Natural killer cell treated with Interleukin-12 subunit alpha and Interleukin-12 subunit beta and Interleukin-15 and Interleukin-18, amount 100 ng/mL, for 72 hours (primary cell): ENCODE data around the gene PIK3CD. TPM values are rescaled to one million over a fixed set of nuclear protein-coding genes. Genes with fewer than 3 reads are reported as not detected.
"Not testable (repeated sequence)": the region's sequence is repeated elsewhere in the genome, so short reads cannot be mapped to it uniquely, and the experiment has no call there.

Source experiments
- ATAC-seq, 2 donors: fragments of 150-1000 bp; cut with Tn5 transposase in 1 of 2; sonication (Bioruptor Pico), chemical (Tn5 transposase) in 1 of 2; 2 replicates each; pipeline ENCODE4 v1.10.0; 2021
- DNase-seq: peaks from one replicate; pipeline ENCODE4 v3.0.0; 2022; ENCODE audit warnings: low spot score
- H3K27ac Mint-ChIP-seq, 2 donors: 1 replicate in 1 of 2; 2 replicates in 1 of 2; pipeline ENCODE4 v1.8.0; 2022; ENCODE audit warnings: mixed read lengths in 2 of 2, mild to moderate bottlenecking in 1 of 2, moderate library complexity in 1 of 2
- H3K27me3 Mint-ChIP-seq, 2 donors: 1 replicate in 1 of 2; 2 replicates in 1 of 2; pipeline ENCODE4 v1.8.0; 2022; ENCODE audit warnings: mixed read lengths in 2 of 2
- H3K36me3 Mint-ChIP-seq: one replicate; pipeline ENCODE4 v1.8.0; 2022; ENCODE audit warnings: mixed read lengths
- H3K4me1 Mint-ChIP-seq, 2 donors: 1 replicate in 1 of 2; 2 replicates in 1 of 2; pipeline ENCODE4 v1.8.0; 2022; ENCODE audit warnings: low read depth in 2 of 2, mixed read lengths in 2 of 2, mild to moderate bottlenecking in 1 of 2
- H3K4me3 Mint-ChIP-seq: one replicate; pipeline ENCODE4 v1.8.0; 2022; ENCODE audit warnings: mixed read lengths
- H3K9me3 Mint-ChIP-seq: 2 replicates; pipeline ENCODE4 v1.8.0; 2022; ENCODE audit warnings: mixed read lengths
- total RNA-seq, 2 donors: library from RNA; stranded (reverse); gene quantifications; one replicate each; pipeline ENCODE4 v1.2.3, GENCODE V29; 2022

The PIK3CD gene
- total RNA-seq, 2 donors from 2014 or later, result 273 to 444 TPM

GRCh38 chr1:9612162-9612845, 39.2 kb upstream of the PIK3CD start:
- ATAC-seq, result no peak

GRCh38 chr1:9612871-9613624, 38.5 kb upstream of the PIK3CD start:
- H3K27ac Mint-ChIP-seq, result no peak overlapping the region
- H3K36me3 Mint-ChIP-seq, result no peaks in the 10 kb centered on the region
- no peak for ATAC-seq
- H3K9me3 Mint-ChIP-seq, result no peaks in the 10 kb centered on the region
- H3K4me3 Mint-ChIP-seq, result no peak overlapping the region
- no peaks in the 10 kb centered on the region for H3K4me1 Mint-ChIP-seq
- H3K27me3 Mint-ChIP-seq, result no peaks in the 10 kb centered on the region
- no peak for DNase-seq

More at GRCh38 chr1:9612162-9612845, 39.2 kb upstream of the PIK3CD start:
- Mint-ChIP-seq H3K27me3 (no peaks in the 10 kb centered on the region), H3K4me1 (no peaks in the 10 kb centered on the region), H3K27ac (no peak overlapping the region), H3K9me3 (no peaks in the 10 kb centered on the region), H3K4me3 (no peak overlapping the region), H3K36me3 (no peaks in the 10 kb centered on the region)
- no peak for DNase-seq

GRCh38 chr1:9613625-9614299, 37.8 kb upstream of the PIK3CD start:
- Mint-ChIP-seq H3K27me3 (peaks cover 0 to under 1% of the 10 kb centered on the region in 2 donors), H3K9me3 (no peaks in the 10 kb centered on the region), H3K4me3 (no peak overlapping the region), H3K27ac (no peak overlapping the region), H3K4me1 (no peaks in the 10 kb centered on the region), H3K36me3 (no peaks in the 10 kb centered on the region)
- ATAC-seq, result no peak
- no peak for DNase-seq

GRCh38 chr1:9615316-9616063, 36.0 kb upstream of the PIK3CD start:
- no peaks in the 10 kb centered on the region for H3K36me3 Mint-ChIP-seq

GRCh38 chr1:9618909-9619679, 32.4 kb upstream of the PIK3CD start:
- H3K4me1 Mint-ChIP-seq, result no peaks in the 10 kb centered on the region
- no peak for ATAC-seq
- DNase-seq, result no peak
- H3K36me3 Mint-ChIP-seq, result no peaks in the 10 kb centered on the region
- no peaks in the 10 kb centered on the region for H3K9me3 Mint-ChIP-seq
- H3K27me3 Mint-ChIP-seq, result peaks cover 4 to 6% of the 10 kb centered on the region in 2 donors
- no peak overlapping the region for H3K27ac Mint-ChIP-seq
- no peak overlapping the region for H3K4me3 Mint-ChIP-seq

More at GRCh38 chr1:9615316-9616063, 36.0 kb upstream of the PIK3CD start:
- no peak overlapping the region for H3K27ac Mint-ChIP-seq
- ATAC-seq, result peak in 1 of 2 donors; percentile 66
- no peak overlapping the region for H3K4me3 Mint-ChIP-seq
- DNase-seq, result no peak
- H3K9me3 Mint-ChIP-seq, result no peaks in the 10 kb centered on the region
- H3K27me3 Mint-ChIP-seq, result peaks cover 4 to 6% of the 10 kb centered on the region in 2 donors
- H3K4me1 Mint-ChIP-seq, result no peaks in the 10 kb centered on the region

GRCh38 chr1:9621032-9621431, 30.5 kb upstream of the PIK3CD start:
- H3K27ac Mint-ChIP-seq, result no peak overlapping the region
- H3K27me3 Mint-ChIP-seq, result peaks cover 4 to 6% of the 10 kb centered on the region in 2 donors
- no peaks in the 10 kb centered on the region for H3K36me3 Mint-ChIP-seq
- H3K4me3 Mint-ChIP-seq, result no peak overlapping the region
- ATAC-seq (no peak), DNase-seq (no peak)
- peaks cover 2% of the 10 kb centered on the region in 2 donors for H3K4me1 Mint-ChIP-seq
- no peaks in the 10 kb centered on the region for H3K9me3 Mint-ChIP-seq

GRCh38 chr1:9624081-9624480, 27.4 kb upstream of the PIK3CD start:
- no peaks in the 10 kb centered on the region for H3K36me3 Mint-ChIP-seq
- no peaks in the 10 kb centered on the region for H3K9me3 Mint-ChIP-seq
- H3K4me3 Mint-ChIP-seq, result no peak overlapping the region
- H3K27me3 Mint-ChIP-seq, result peaks cover 1 to 2% of the 10 kb centered on the region in 2 donors
- peaks cover 22% of the 10 kb centered on the region in 2 donors for H3K4me1 Mint-ChIP-seq
- no peak for ATAC-seq
- DNase-seq, result no peak
- no peak overlapping the region for H3K27ac Mint-ChIP-seq

- H3K9me3 Mint-ChIP-seq, H3K27me3 Mint-ChIP-seq, ATAC-seq, H3K4me3 Mint-ChIP-seq, H3K27ac Mint-ChIP-seq, H3K36me3 Mint-ChIP-seq: not testable (repeated sequence)
- DNase-seq, result peak; percentile 34
- H3K4me1 Mint-ChIP-seq, result peaks cover 24 to 31% of the 10 kb centered on the region in 2 donors
These were observed 26.5 kb upstream of the PIK3CD start for GRCh38 chr1:9625030-9625429.

GRCh38 chr1:9626201-9626608, 25.3 kb upstream of the PIK3CD start:
- Mint-ChIP-seq H3K36me3 (peaks cover 5% of the 10 kb centered on the region), H3K27ac (peak overlapping the region; percentile 61 to 71), H3K4me1 (peaks cover 31 to 41% of the 10 kb centered on the region in 2 donors), H3K4me3 (peak overlapping the region; percentile 98), H3K27me3 (no peaks in the 10 kb centered on the region), H3K9me3 (no peaks in the 10 kb centered on the region)
- peak; percentile 64 for DNase-seq
- ATAC-seq, result no peak

- peak; percentile 61 to 71 for ATAC-seq
These were observed 22.7 kb upstream of the PIK3CD start for GRCh38 chr1:9628541-9629444.

GRCh38 chr1:9629445-9630201, 21.9 kb upstream of the PIK3CD start:
- H3K27ac Mint-ChIP-seq, result peak overlapping the region; percentile 89 to 96
- no peaks in the 10 kb centered on the region for H3K27me3 Mint-ChIP-seq
- peaks cover 5% of the 10 kb centered on the region for H3K36me3 Mint-ChIP-seq
- H3K9me3 Mint-ChIP-seq, result no peaks in the 10 kb centered on the region
- peaks cover 45 to 53% of the 10 kb centered on the region in 2 donors for H3K4me1 Mint-ChIP-seq
- peak overlapping the region; percentile 98 for H3K4me3 Mint-ChIP-seq
- peak; percentile 64 to 73 for ATAC-seq
- peak; percentile 91 for DNase-seq

More at GRCh38 chr1:9628541-9629444, 22.7 kb upstream of the PIK3CD start:
- H3K4me3 Mint-ChIP-seq, result peak overlapping the region; percentile 98
- H3K9me3 Mint-ChIP-seq, result no peaks in the 10 kb centered on the region
- H3K36me3 Mint-ChIP-seq, result peaks cover 5% of the 10 kb centered on the region
- peak overlapping the region; percentile 89 to 96 for H3K27ac Mint-ChIP-seq
- no peaks in the 10 kb centered on the region for H3K27me3 Mint-ChIP-seq
- peak; percentile 92 for DNase-seq
- H3K4me1 Mint-ChIP-seq, result peaks cover 43 to 51% of the 10 kb centered on the region in 2 donors
